Fibroblast of the conjunctiva (primary cell): ENCODE data around the gene RAPH1.

Experiments used
- DNase-seq: peaks from one replicate; pipeline ENCODE4 v3.0.0-alpha.2; 2010; ENCODE audit warnings: low read depth

Gene RAPH1

DNA sequence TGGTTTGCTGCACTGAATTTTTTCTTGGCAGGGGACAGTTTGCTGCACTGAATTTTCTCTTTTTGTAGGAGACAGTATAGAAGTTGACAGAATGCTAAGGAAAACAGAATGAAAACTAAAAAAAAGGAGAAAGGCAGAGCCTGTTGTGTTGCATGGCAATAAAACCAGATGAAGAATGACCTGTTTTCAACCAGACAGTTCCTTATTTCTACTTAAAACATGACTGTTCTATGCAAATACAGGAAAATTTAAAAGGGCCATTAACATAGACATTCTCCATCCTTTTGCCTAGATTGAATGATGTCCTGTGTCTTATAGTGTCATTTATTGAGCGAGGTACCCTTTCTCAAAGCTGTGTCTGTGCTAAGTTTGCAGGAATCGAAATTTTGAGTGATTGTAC lies 173.6 kb downstream of the RAPH1 start:
- DNase-seq: no peak

DNA sequence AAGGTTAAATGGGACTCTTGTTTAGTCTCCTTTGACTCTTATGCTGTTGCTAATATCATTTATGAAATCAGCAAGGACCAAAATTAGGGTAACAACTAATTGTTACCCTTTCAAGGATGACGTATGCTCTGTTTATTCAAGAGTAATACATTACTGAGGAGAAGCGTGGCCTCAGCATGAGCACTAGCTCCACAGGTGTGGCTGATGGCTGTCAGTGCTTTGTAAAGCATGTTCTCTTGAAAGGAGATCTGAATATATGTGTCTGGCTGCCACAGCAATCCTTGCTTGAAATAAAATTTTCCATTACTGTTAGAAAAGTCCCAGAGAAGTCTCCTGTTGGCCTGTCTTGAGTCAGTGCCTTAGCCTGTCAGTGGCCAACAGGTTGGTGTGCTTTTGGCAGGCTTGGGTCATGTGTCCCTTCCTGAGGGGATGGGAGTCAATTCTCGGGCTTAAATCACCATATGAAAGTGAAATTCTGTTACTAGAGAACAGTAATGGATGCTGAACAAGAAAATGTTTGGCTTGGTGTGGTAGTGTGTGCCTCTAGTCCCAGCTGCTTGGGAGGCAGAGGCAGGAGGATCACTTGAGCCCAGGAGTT lies 174.2 kb downstream of the RAPH1 start:
- no peak for DNase-seq

DNA sequence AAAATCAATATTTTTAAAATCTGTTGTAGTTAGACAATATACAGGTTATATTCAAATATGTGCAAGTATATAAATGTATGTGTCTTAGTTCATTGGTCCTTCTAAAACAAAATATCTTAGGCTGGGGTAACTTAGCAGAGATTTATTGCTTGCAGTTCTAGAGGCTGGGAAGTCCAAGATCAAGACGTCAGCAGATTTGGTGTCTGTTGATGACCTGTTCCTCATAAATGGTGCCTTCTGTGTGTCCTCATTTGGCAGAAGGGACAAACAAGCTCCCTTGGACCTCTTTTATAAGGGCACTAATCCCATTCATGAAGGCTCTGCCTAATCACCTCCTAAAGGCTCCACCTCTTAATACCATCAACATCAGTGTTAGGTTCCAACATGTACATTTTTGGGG lies 175.7 kb downstream of the RAPH1 start:
- DNase-seq: no peak

DNA sequence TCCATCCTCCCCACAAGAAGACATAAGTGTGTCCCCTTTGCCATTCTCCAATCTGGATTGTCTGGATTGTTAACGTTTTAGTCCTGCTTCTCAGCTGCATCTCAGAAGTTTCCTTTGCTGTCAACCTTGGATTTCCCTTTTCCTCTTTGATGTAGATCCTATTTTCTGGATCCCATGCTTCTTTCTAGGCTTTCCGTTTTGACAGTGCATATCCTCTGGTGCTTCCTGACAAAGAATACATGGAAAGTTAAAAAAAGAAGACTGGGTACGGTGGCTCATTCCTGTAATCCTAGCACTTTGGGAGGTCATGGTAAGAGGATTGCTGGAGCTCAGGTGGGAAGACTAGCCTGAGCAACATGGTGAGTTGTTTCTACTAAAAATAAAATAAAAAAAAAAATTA lies 180.1 kb downstream of the RAPH1 start:
- no peak for DNase-seq

DNA sequence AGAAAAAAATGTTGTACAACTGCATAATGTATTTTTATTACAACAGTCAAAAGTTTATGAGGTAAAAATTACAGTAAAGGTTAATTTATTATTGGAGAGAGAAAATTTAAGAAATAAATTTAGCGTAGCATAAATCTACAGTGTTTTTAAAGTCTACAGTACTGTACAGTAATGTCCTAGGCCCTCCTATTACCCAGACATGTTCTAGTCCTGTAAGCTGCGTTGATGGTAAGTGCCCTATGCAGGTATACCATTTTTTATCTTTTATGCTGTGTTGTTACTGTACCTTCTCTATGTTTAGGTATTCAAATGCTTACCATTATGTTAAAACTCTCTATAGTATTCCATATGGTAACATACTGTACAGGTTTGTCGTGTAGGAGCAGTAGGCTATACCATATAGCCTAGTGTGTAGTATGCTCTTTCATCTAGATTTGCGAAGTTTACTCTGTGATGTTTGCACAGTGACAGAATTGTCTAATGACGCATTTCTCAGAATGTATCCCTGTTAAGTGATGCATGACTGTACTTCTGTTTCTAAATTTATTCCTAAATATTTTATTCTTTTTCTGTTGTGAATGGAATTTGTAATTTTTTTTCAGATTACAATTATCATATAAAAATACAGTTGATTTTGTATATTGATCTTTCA lies 182.4 kb downstream of the RAPH1 start:
- DNase-seq: no peak

DNA sequence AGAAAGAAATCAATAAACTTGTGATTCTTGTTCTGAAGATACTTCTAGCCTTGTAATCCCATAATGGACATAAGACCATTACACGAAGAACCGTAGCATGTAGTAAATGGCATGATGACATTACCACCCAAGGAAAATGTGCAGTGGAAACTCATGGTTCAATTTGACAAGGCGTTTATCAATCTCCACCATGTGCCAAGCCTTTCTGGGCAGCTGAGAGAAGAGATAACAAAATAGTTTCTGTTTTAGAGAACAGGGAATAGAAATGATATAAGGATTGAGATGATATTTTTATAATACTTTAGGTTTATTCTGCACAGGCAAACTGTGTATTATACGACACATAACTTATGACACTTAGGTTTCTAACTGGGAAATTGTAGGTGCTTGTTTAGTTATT lies 187.7 kb downstream of the RAPH1 start:
- DNase-seq: no peak

DNA sequence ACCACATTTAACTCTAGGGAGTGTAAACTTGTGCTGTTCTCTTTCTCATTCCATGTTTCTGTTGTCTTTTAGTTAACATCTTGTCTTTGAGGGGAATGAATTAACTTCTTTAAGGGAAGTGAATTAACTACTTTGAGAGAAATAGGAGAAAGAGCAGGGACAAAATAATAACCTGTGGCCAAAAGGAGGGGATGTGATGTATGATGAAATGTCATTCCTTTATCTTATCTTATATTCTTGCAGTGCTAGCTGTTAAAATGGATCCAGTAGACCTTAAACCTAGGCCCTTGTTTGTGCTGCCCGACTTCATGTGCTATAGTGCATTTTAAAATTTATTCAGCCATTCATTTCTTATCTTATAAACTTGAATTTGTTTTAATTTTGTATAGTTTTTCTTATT lies 188.5 kb downstream of the RAPH1 start:
- no peak for DNase-seq

DNA sequence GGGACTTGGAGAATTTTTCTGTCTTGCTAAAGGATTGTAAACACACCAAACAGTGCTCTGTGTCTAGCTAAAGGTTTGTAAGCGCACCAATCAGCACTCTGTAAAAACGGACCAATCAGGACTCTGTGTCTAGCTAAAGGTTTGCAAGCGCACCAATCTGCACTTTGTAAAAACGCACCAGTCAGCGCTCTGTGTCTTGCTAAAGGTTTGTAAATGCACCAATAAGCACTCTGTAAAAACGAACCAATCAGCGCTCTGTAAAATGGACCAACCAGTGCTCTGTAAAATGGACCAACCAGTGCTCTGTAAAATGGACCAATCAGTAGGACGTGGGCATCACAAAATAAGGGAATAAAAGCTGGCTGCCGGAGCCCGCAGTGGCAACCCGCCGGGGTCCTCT lies 190.4 kb downstream of the RAPH1 start:
- no peak for DNase-seq
